Activated T-cell treated with anti-CD3 and anti-CD28 coated beads for 4 hours (primary cell): ENCODE results near the gene GOLGA6C.
"Not testable (repeated sequence)": the region's sequence is repeated elsewhere in the genome, so short reads cannot be mapped to it uniquely, and the experiment has no call there.

Experiments
- DNase-seq: peaks from one replicate; pipeline ENCODE4 v3.0.0-alpha.2; 2020

GOLGA6C gene

GRCh38 chr15:75258620-75259343 is 648 bp downstream of the GOLGA6C start:
- DNase-seq: not testable (repeated sequence)

DNA sequence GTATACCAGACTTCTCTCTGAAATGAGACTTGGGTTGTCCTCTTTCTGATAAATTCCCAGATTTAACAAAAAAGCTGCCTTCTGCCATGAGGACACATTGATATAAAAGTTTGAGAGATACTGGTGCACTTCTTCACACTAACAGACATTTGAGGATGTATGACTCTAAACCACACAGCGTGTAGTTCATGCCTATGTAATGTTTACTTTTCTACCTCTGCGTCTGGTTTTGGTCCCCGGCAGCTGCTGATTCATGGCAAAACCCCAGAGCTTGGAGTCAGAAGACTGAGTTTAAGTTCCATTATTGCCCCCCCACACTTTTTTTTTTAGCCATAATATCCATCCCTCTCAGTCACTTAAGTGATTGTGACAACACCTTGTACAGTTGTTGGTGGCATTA is 1.7 kb downstream of the GOLGA6C start:
- not testable (repeated sequence) for DNase-seq

DNA sequence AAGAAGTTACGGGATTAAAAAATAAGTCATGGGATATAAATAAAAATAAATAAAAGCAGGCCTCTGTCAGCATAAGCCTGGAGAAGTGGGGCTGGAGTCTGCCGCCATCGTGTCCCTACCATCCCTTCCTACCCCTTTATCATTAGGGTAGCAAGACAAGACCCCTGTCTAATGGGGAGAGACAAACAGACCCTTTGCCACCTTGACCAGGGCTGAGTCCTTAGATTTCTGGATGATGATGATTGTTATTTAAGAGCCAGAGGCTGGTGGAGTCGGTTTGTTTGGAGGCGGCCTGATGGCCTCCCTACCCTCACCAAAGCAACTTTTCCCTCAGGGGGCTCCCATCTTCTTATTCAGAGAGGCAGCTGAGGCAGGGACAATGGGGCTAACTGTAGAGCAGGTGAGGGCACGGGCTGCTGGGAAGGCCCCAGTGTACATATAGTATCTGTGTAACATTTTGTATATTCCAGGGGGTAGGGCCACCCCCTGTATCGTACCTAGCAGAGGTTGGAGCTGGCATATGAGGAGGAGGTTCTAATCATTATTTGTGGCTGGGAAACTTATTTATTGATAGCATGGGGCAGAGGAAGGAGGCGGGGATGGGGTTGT is 15.7 kb downstream of the GOLGA6C start:
- DNase-seq: not testable (repeated sequence)

DNA sequence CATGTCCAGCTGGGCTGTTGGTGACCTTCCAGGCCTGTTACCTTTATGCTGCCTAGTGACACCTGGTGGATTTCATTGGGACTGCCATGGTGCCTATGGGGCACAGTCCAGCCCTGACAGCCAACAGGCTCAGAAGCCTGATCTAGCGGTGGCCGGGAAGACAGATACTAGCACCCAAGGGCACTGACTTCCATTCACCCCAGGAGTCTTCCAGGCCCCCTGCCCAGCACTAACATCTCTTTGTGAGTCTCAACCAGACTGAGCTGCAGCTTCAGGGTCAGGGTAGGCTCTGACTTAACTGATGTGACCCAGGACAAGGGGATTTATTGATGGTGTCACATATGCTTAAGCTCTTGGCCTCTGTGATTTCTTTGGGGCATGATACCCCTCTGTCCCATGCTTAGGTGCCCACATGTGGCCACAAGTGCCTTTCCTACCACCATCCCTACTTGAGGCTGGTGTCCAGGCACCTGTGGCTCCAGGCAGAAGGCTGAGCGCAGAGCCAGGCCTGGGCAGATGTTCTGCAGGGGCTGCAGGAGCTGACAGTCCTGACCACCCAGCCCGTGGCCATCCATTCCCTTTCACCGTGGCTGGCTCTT is 16.5 kb downstream of the GOLGA6C start:
- DNase-seq: peak; percentile 44

GRCh38 chr15:75275617-75276016 is 17.5 kb downstream of the GOLGA6C start:
- DNase-seq: not testable (repeated sequence)

DNA sequence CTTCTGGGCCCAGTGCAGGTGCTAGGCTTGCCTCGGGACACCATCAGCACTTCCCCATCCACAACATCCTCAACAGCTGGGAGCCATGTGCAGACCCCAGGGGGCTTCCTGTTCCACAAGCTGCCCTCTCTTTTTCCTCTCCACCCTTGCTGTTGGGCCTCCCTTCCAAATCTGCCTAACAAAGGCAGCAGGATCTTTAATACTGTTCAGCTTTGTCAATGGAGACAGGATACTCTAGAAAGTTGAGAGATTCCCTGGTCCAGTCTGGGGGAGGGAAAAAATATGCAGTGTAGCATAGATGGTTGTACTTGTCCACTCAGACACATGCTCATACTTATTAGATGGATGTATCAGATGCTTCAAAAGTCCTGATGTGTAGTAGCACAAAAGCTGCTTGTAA is 20.4 kb downstream of the GOLGA6C start:
- DNase-seq: not testable (repeated sequence)

- not testable (repeated sequence) for DNase-seq
Observed at GRCh38 chr15:75282572-75282971, 24.4 kb downstream of the GOLGA6C start, which contains the start of gene GOLGA6D. TSS of gene GOLGA6D (plus strand) at chr15:75282835. CDS start at chr15:75282876, 41 bp downstream.

DNA sequence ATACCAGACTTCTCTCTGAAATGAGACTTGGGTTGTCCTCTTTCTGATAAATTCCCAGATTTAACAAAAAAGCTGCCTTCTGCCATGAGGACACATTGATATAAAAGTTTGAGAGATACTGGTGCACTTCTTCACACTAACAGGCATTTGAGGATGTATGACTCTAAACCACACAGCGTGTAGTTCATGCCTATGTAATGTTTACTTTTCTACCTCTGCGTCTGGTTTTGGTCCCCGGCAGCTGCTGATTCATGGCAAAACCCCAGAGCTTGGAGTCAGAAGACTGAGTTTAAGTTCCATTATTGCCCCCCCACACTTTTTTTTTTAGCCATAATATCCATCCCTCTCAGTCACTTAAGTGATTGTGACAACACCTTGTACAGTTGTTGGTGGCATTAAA is 26.0 kb downstream of the GOLGA6C start:
- DNase-seq: not testable (repeated sequence)

DNA sequence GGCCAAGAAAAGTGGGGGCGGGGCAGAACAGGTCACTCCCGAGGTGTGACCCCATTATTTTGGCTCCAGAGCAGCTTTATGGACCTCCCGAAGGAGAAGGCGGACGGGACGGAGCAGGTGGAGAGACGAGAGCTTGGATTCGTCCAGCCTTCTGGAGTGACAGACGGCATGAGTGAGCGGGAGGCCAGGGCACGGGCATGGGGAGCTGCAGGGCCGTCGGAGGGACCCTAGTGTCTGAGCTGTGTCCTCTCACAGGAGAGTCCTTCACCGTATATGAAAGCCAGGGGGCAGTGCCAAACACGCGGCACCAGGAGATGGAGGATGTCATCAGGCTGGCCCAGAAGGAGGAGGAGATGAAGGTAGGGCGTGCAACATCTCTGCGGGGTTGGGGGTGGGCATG is 35.5 kb downstream of the GOLGA6C start:
- not testable (repeated sequence) for DNase-seq

GRCh38 chr15:75298541-75299310 is 40.6 kb downstream of the GOLGA6C start:
- DNase-seq: not testable (repeated sequence)

DNA sequence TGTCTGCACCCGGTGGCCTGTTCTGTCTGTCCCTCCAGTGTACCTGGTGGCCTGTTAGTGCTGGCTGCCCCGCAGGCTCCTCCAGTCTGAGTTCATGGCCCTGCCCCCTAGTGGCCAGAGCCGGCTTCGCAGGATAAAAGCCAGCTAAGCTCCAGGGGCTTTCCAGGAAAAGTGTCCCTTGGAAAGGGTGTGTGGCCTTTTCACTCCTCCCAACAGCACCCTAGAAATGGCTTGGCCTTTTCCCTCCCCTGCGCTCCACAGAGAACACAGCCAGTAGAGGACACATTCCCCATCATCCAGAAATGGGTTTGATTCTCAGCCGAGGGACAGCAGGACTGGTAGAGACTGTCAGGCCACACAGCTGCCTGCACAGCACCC is 41.2 kb downstream of the GOLGA6C start:
- DNase-seq: peak; percentile 51

DNA sequence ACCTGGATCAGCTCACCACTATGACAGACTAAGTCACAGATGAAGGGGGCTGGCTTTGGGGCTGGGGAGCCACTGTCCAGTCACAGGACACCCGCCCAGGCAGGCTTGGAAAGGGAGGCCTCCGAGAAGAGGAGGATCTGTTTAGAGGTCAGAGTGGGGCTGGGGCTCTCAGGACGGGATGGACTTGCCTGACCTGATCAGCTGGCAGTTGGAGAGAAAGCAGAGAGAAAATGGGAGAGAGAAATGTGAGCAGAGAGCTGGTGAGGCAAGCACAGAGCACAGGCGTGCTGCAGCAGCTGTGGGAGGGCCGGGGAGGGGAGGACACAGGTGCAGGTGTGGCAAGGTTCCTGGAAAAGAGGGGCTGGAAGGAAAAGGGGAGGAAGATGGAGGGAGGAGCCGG is 41.9 kb downstream of the GOLGA6C start:
- DNase-seq: not testable (repeated sequence)

GRCh38 chr15:75302318-75302717 is 44.2 kb downstream of the GOLGA6C start:
- DNase-seq: no peak

- not testable (repeated sequence) for DNase-seq
Observed at GRCh38 chr15:75302753-75303152, 44.6 kb downstream of the GOLGA6C start.

DNA sequence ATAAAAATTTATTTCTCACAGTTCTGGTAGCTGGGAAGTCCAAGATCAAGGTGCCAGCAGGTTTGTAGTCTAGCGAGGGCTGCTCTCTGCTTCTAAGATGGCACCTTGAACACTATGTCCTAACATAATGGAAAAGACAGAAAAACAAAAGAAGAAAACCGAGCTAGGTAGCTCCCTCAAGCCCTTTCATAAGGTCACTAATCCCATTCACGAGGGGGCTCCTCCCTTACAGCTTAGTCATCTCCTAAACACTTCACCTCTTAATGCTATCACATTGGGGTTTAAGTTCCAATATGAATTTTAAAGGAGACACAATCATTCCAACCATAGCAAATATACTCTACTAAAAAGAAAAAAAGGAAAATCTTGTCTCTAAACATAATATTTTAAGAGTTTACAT is 48.1 kb downstream of the GOLGA6C start:
- DNase-seq: no peak

DNA sequence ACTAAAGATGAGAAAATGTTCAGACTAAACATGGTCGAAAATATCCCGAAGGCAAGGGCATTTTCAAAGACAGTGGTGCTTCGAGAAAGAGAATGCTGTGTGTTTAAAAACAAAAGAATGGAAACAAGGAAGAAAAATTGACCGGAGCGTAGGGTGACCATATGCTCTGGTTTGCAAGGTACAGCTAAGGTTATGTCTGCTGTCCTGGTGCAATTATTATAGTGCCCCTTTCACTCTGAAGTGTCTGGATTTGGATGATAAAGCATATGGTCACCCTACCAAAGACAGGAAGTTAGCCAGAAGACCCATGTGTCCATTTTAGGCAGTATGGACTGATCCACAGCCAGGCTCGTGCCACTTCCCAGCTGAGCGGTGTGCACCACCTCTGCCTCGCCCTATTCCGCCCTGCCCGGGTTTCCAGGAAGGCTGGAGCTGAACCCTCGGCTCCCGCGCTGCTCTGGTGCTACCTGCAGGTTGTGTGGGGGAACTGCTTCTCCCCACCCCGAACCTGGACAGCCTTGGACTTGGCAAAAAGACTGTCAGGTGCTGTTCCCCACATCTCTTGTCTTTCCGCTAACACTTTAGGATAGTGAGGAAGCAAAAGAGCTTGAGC is 49.8 kb downstream of the GOLGA6C start:
- no peak for DNase-seq

DNA sequence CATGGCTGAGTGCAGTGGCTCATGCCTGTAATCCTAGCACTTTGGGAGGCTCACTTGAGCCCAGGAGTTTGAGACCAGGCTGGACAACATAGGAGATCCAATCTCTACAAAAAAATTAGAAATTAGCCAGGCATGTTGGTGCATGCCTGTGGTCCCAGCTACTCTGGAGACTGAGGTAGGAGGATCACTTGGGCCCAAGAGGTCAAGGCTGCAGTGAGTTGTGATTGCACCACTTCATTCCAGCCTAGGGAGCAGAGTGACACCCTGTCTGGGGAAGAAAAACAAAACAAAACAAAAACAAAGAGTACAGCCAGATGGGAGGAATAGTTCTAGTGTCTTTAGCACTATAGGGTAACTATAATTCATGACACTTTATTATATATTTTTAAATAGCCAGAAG is 51.6 kb downstream of the GOLGA6C start:
- no peak for DNase-seq

GRCh38 chr15:75312548-75312947 is 54.4 kb downstream of the GOLGA6C start:
- not testable (repeated sequence) for DNase-seq

- DNase-seq: no peak
Observed at GRCh38 chr15:75313116-75313845, 55.1 kb downstream of the GOLGA6C start.

DNA sequence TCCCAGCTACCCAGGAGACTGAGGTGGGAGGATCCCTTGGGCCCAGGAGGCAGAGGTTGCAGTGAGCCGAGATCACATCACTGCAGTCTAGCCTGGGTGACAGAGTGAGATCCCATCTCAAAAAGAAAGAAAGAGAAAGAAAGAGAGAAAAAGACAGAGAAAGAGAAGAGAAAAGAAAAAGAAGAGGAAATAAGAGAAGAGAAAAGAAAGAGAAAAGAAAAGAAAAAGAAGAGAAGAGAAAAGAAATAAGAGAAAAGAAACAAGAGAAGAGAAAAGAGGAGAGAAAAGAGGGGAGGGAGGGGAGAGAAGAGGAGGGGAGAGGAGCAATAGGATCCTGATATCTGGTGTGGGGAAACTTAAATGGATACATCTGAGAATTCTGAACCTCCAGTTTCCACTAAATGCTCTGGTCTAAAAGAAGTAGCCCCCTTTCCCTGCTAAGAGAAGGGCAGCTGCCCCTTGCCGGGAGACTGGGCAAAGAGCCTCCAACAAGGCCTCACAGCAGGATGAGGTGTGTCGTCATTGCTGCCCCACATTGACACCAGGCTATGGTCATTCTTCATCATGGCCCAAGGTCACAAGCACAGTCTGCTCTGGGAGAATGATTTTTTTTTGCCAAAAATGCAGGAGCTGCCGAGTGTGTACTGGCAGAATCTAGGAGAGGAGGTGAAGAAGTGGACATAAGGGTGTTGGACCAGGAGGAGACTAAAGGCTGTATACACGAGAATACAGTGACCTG is 56.6 kb downstream of the GOLGA6C start:
- DNase-seq: no peak

GRCh38 chr15:75319231-75319897 is 61.2 kb downstream of the GOLGA6C start:
- not testable (repeated sequence) for DNase-seq
